Fibroblast of pulmonary artery (primary cell): ENCODE measurements around the gene SYF2.

Source experiments
- DNase-seq: peaks from one replicate; pipeline ENCODE4 v3.0.0-alpha.2; 2010; ENCODE audit warnings: low read depth
- H3K4me3 ChIP-seq: replicated peaks from 2 replicates; pipeline ENCODE4 v1.5.1; 2011; ENCODE audit warnings: low read depth, mild to moderate bottlenecking, control low read depth, low read length, moderate library complexity
- CTCF ChIP-seq: IDR thresholded peaks from 2 replicates; pipeline ENCODE4 v1.5.1; 2011; ENCODE audit warnings: mild to moderate bottlenecking, control low read depth, low read length, inconsistent platforms; ENCODE audit errors: missing control alignments

SYF2 gene

GRCh38 chr1:25197982-25198662, 34.2 kb downstream of the SYF2 start:
- DNase-seq: peak; percentile 42
- H3K4me3 ChIP-seq: no peak overlapping the region
- no peak for TF ChIP-seq CTCF

- no peak for TF ChIP-seq CTCF
- H3K4me3 ChIP-seq: no peak overlapping the region
- DNase-seq: no peak
These were observed 34.9 kb downstream of the SYF2 start for GRCh38 chr1:25197235-25197975.

- no peak overlapping the region for H3K4me3 ChIP-seq
- TF ChIP-seq CTCF: no peak
- no peak for DNase-seq
These were observed 35.5 kb downstream of the SYF2 start for GRCh38 chr1:25196830-25197229.

- H3K4me3 ChIP-seq: no peak overlapping the region
- TF ChIP-seq CTCF: no peak
- DNase-seq: no peak
These were observed 36.5 kb downstream of the SYF2 start for GRCh38 chr1:25195835-25196234.

- H3K4me3 ChIP-seq: no peak overlapping the region
- no peak for DNase-seq
- TF ChIP-seq CTCF: no peak
These were observed 37.7 kb downstream of the SYF2 start for GRCh38 chr1:25194572-25195020.

- no peak overlapping the region for H3K4me3 ChIP-seq
- DNase-seq: no peak
These were observed 38.2 kb downstream of the SYF2 start for GRCh38 chr1:25194054-25194453.

More at GRCh38 chr1:25194054-25194453, 38.2 kb downstream of the SYF2 start:
- no peak for TF ChIP-seq CTCF
